Lower leg skin (tissue), 4 donors: Measurements from ENCODE around the gene ANK3. TPM values are rescaled to one million over a fixed set of nuclear protein-coding genes. Genes with fewer than 3 reads are reported as not detected.
"Not testable (repeated sequence)": the region's sequence is repeated elsewhere in the genome, so short reads cannot be mapped to it uniquely, and the experiment has no call there.

Experiments used
- DNase-seq, 2 donors: peaks; one replicate each; pipeline ENCODE4 v3.0.0-alpha.2; 2019; ENCODE audit warnings: low spot score in 2 of 2
- H3K4me3 ChIP-seq: fragments of 200-600 bp; sonication (generic); 2 replicates; pipeline ENCODE4 v1.5.1; 2017; ENCODE audit warnings: mild to moderate bottlenecking, low read depth; ENCODE audit not compliant: poor library complexity, severe bottlenecking
- POLR2A ChIP-seq, 2 donors: fragments of 450-650 bp; IDR thresholded peaks; one replicate each; pipeline ENCODE4 v1.6.1; 2016 to 2017; ENCODE audit warnings: antibody characterized with exemption in 2 of 2, mild to moderate bottlenecking in 1 of 2, moderate library complexity in 1 of 2
- WGBS, 2 donors: methylation state at CpG; one replicate each; pipeline ENCODE4 v1.1.5; 2018; 5-methylcytosine and 5-hydroxymethylcytosine counted together
- intact Hi-C: fragments of 100-400 bp; cut with DNase I; formaldehyde crosslinking; loops from one replicate; pipeline ENCODE4 v1.15.0; 2023; ENCODE audit warnings: low total_unique reads
- total RNA-seq, 4 donors: library from RNA; depleted of rRNA; stranded (reverse); fragments of >200 nt; gene quantifications; one replicate each; pipeline ENCODE4 v1.1.0, GENCODE V29; 2016
- TF ChIP-seq, protein P1 (sequence below), 3 donors: fragments of 450-650 bp; IDR thresholded peaks; one replicate each; pipeline ENCODE4 v1.5.1; 2016; ENCODE audit warnings: antibody characterized with exemption in 3 of 3, mild to moderate bottlenecking in 3 of 3, moderate library complexity in 2 of 3

The ANK3 gene
- total RNA-seq, 4 donors from 2014 or later = 76.2 to 107 (median 91.5) TPM

DNA sequence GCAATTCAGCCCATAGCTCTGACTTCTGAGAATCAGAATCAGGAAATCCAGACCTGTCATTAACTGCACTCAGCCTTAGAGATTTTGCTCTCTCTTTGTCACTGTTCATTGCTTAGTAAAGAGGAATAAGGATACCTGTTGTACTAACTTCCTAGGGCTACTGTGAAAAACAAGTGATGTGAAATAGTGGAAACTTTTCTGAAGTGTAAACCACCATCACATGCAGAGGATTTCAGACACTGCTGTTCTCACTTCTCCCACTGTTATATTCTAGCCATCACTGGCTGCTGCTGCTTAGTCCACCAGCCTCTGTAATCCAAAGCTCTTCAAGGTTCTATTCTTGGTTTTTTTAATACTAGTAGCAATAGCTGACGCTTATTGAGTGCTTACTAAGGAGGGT is 353.7 kb downstream of the ANK3 start:
- 90 to 91% methylated on average over 1 of the region's 1 CpG for WGBS, 2 donors
- intact Hi-C loops = no loop called here
- DNase-seq = no peak
- no peak for TF ChIP-seq POLR2A (IDR thresholded peaks at IDR 0.05)
- TF ChIP-seq, protein P1, sequence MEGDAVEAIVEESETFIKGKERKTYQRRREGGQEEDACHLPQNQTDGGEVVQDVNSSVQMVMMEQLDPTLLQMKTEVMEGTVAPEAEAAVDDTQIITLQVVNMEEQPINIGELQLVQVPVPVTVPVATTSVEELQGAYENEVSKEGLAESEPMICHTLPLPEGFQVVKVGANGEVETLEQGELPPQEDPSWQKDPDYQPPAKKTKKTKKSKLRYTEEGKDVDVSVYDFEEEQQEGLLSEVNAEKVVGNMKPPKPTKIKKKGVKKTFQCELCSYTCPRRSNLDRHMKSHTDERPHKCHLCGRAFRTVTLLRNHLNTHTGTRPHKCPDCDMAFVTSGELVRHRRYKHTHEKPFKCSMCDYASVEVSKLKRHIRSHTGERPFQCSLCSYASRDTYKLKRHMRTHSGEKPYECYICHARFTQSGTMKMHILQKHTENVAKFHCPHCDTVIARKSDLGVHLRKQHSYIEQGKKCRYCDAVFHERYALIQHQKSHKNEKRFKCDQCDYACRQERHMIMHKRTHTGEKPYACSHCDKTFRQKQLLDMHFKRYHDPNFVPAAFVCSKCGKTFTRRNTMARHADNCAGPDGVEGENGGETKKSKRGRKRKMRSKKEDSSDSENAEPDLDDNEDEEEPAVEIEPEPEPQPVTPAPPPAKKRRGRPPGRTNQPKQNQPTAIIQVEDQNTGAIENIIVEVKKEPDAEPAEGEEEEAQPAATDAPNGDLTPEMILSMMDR (IDR thresholded peaks at IDR 0.05) = no peak
- H3K4me3 ChIP-seq = no peak overlapping the region

DNA sequence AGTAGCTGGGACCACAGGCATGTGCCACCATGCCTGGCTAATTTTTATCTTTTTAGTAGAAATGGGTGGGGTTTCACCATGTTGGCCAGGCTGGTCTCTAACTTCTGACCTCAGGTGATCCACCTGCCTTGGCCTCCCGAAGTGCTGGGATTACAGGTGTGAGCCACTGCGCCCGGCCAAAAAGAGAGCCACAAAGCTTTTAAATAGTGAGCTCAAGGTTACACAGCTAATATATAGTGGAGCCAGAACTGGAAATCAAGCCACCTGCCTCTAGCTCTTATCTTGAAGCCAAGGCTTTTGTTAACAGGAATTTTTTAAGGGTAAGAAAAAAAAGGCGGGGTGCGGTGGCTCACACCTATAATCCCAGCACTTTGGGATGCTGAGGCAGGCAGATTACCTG is 354.3 kb downstream of the ANK3 start:
- 89 to 90% methylated on average over 5 of the region's 5 CpGs for WGBS, 2 donors
- DNase-seq, intact Hi-C loops, H3K4me3 ChIP-seq: not testable (repeated sequence)

DNA sequence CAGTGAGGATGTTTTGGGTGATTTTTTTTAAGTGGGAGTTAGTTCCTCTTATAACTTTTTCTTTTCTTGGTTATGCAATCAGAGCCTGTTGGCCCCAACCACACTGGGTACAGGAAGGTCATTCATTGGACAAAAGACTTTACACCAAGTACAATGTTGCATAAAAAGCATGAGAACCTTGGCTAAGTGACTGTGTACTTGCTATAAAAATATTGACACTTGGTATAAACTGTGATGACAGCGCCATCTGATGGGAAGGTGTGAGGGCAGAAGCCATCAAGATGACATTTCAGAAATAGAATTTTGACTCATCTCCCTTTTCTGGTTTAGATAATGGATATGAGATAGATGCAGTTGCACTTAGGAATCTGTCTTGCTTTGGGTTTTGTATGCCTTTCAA is 357.0 kb downstream of the ANK3 start:
- no peak for TF ChIP-seq POLR2A (IDR thresholded peaks at IDR 0.05)
- TF ChIP-seq, protein P1 (IDR thresholded peaks at IDR 0.05) = no peak
- 24 to 33% methylated on average over 1 of the region's 1 CpG for WGBS, 2 donors
- H3K4me3 ChIP-seq = no peak overlapping the region
- intact Hi-C loops = no loop called here
- DNase-seq = peak in 1 of 2 donors; percentile 71

DNA sequence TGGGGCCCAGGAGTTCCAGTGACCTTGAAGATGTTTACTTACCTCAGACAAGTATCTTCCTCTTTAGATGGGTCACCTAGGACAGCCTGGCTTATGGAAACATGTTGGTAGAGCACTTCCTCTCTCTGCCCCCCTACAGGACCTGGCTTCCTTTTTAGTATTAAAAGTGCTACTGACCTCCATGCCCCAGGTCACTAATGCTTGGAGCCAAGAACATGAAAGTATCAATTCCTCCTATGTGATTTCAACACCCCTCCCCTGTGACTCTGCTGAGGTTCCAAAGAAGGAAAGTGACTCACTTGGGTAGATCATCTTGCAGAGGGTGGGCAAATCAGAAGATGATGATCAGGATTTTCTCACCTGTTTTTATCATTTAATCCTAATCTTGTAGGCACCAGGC is 358.0 kb downstream of the ANK3 start:
- intact Hi-C loops = no loop called here
- peak in 1 of 2 donors; percentile 35 for DNase-seq
- TF ChIP-seq POLR2A (IDR thresholded peaks at IDR 0.05) = no peak
- TF ChIP-seq, protein P1 (IDR thresholded peaks at IDR 0.05) = no peak
- H3K4me3 ChIP-seq = no peak overlapping the region

DNA sequence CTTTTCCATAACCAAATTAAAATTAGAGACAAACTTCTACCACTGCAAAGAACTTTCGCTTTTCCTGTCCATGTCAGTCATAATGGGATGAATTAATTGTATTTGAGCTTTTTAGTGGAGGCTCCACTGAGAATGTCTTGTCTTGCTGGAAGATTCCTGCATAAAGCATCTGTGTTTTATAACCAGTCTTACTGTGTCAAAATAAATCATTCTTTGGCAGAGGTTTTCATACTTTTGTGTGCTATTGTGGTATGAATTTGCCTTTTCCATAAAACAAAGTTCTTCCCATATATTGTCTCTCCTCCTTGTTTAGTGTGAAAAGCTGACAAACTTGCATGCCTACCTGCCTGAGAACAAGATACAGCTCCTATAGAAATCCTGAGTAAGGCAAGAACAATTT is 358.5 kb downstream of the ANK3 start:
- intact Hi-C loops = no loop called here
- H3K4me3 ChIP-seq = no peak overlapping the region
- no peak for TF ChIP-seq POLR2A (IDR thresholded peaks at IDR 0.05)
- TF ChIP-seq, protein P1 (IDR thresholded peaks at IDR 0.05) = no peak
- DNase-seq = no peak
- 71 to 75% methylated on average over 1 of the region's 1 CpG for WGBS, 2 donors

DNA sequence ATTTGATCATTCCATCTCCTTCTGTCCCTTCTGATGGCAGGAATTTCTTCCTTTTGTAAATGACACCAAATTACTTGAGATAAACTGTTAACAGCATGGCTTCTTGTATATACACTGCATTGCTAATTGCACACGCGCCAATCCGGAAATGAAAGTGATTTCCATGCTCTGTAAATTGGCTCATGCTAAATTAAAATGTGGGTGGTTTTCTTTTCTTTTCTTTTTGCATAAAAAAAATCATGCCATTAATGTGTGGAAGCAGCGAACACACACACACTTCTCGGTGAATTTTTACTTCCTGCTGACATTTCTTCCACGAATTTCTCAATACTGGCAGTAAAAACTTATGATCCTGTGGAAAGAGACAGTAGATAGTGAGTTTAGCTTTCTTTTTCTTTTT is 360.2 kb downstream of the ANK3 start:
- WGBS, 2 donors = 62 to 67% methylated on average over 6 of the region's 6 CpGs
- TF ChIP-seq, protein P1 (IDR thresholded peaks at IDR 0.05) = no peak
- TF ChIP-seq POLR2A (IDR thresholded peaks at IDR 0.05) = no peak
- H3K4me3 ChIP-seq = no peak overlapping the region
- no peak for DNase-seq
- intact Hi-C loops = no loop called here
